H9 (cell line): ENCODE measurements around the gene GTF3C5. TPM values are rescaled to one million over a fixed set of nuclear protein-coding genes. Genes with fewer than 3 reads are reported as not detected.

Experiments used
- DNase-seq: peaks from one replicate; pipeline ENCODE4 v3.0.0-alpha.2; 2017
- H2AFZ ChIP-seq: one replicate; pipeline ENCODE4 v1.6.1; 2013; ENCODE audit warnings: mild to moderate bottlenecking, low read length, control low read depth, moderate library complexity
- H2AK5ac ChIP-seq: 2 replicates; pipeline ENCODE4 v1.6.1; 2013; ENCODE audit warnings: low read length, control low read depth, mixed read lengths; ENCODE audit not compliant: insufficient read length
- H2BK120ac ChIP-seq: one replicate; pipeline ENCODE4 v1.6.1; 2013; ENCODE audit warnings: low read depth, mild to moderate bottlenecking, low read length, control low read depth, inconsistent platforms; ENCODE audit not compliant: poor library complexity, severe bottlenecking
- H2BK12ac ChIP-seq: 2 replicates; pipeline ENCODE4 v1.6.1; 2013; ENCODE audit warnings: low read length, control low read depth, mixed read lengths, low read depth; ENCODE audit not compliant: insufficient read length
- H2BK15ac ChIP-seq: 2 replicates; pipeline ENCODE4 v1.6.1; 2013; ENCODE audit warnings: low read depth, low read length, control low read depth
- H2BK20ac ChIP-seq: one replicate; pipeline ENCODE4 v1.6.1; 2013; ENCODE audit warnings: low read depth, mild to moderate bottlenecking, low read length, control low read depth, inconsistent platforms; ENCODE audit not compliant: poor library complexity, severe bottlenecking
- H2BK5ac ChIP-seq: 2 replicates; pipeline ENCODE4 v1.6.1; 2013; ENCODE audit warnings: low read length, control low read depth, mixed read lengths; ENCODE audit not compliant: insufficient read length
- H3K14ac ChIP-seq: 2 replicates; pipeline ENCODE4 v1.6.1; 2013; ENCODE audit warnings: low read length, control low read depth; ENCODE audit not compliant: insufficient read depth
- H3K18ac ChIP-seq: 2 replicates; pipeline ENCODE4 v1.6.1; 2013; ENCODE audit warnings: low read depth, mild to moderate bottlenecking, mixed read lengths, low read length, control low read depth; ENCODE audit not compliant: insufficient read length
- H3K23ac ChIP-seq: 2 replicates; pipeline ENCODE4 v1.6.1; 2013; ENCODE audit warnings: low read length, control low read depth, mixed read lengths, low read depth; ENCODE audit not compliant: insufficient read length
- H3K23me2 ChIP-seq: 2 replicates; pipeline ENCODE4 v1.6.1; 2013; ENCODE audit warnings: low read depth, mild to moderate bottlenecking, mixed read lengths, low read length, control low read depth; ENCODE audit not compliant: insufficient read length, poor library complexity, severe bottlenecking
- H3K27ac ChIP-seq: 2 replicates; pipeline ENCODE4 v1.5.1; 2013; ENCODE audit warnings: low read length, control low read depth, mixed read lengths, low read depth; ENCODE audit not compliant: insufficient read length
- H3K27me3 ChIP-seq: 2 replicates; pipeline ENCODE4 v1.6.1; 2013; ENCODE audit warnings: low read length, control low read depth, inconsistent platforms; ENCODE audit not compliant: insufficient read depth
- H3K4ac ChIP-seq: 2 replicates; pipeline ENCODE4 v1.6.1; 2013; ENCODE audit warnings: low read depth, mild to moderate bottlenecking, control low read depth, inconsistent platforms, low read length, moderate library complexity
- H3K4me1 ChIP-seq: 2 replicates; pipeline ENCODE4 v1.6.1; 2013; ENCODE audit warnings: low read length, control low read depth, inconsistent platforms; ENCODE audit not compliant: insufficient read depth
- H3K4me2 ChIP-seq: 2 replicates; pipeline ENCODE4 v1.6.1; 2013; ENCODE audit warnings: low read length, control low read depth, mixed read lengths; ENCODE audit not compliant: insufficient read length, insufficient read depth
- H3K56ac ChIP-seq: 2 replicates; pipeline ENCODE4 v1.6.1; 2013; ENCODE audit warnings: low read depth, mild to moderate bottlenecking, mixed read lengths, low read length, control low read depth; ENCODE audit not compliant: insufficient read length
- H3K79me1 ChIP-seq: 2 replicates; pipeline ENCODE4 v1.6.1; 2013; ENCODE audit warnings: low read depth, mild to moderate bottlenecking, moderate library complexity, low read length, control low read depth, inconsistent platforms; ENCODE audit not compliant: insufficient read depth, poor library complexity, severe bottlenecking
- H3K79me2 ChIP-seq: 2 replicates; pipeline ENCODE4 v1.6.1; 2013; ENCODE audit warnings: low read length, control low read depth, inconsistent platforms; ENCODE audit not compliant: insufficient read depth
- H3K9ac ChIP-seq: 2 replicates; pipeline ENCODE4 v1.6.1; 2013; ENCODE audit warnings: low read length, control low read depth, mixed read lengths; ENCODE audit not compliant: insufficient read length; ENCODE audit errors: extremely low read depth
- H3K9me3 ChIP-seq: one replicate; pipeline ENCODE4 v1.6.1; 2013; ENCODE audit warnings: low read depth, low read length, inconsistent platforms; ENCODE audit not compliant: control insufficient read depth
- H3T11ph ChIP-seq: one replicate; pipeline ENCODE4 v1.6.1; 2013; ENCODE audit warnings: mild to moderate bottlenecking, low read length, control low read depth, inconsistent platforms
- H4K20me1 ChIP-seq: one replicate; pipeline ENCODE4 v1.6.1; 2013; ENCODE audit not compliant: control insufficient read depth, insufficient read length, insufficient read depth
- H4K5ac ChIP-seq: 2 replicates; pipeline ENCODE4 v1.6.1; 2013; ENCODE audit warnings: low read depth, mild to moderate bottlenecking, mixed read lengths, low read length, control low read depth; ENCODE audit not compliant: insufficient read length
- H4K8ac ChIP-seq: replicated peaks from 2 replicates; pipeline ENCODE4 v1.6.1; 2013; ENCODE audit warnings: low read length, control low read depth, mixed read lengths, low read depth; ENCODE audit not compliant: insufficient read length
- H4K91ac ChIP-seq: 2 replicates; pipeline ENCODE4 v1.6.1; 2013; ENCODE audit warnings: low read depth, mild to moderate bottlenecking, moderate library complexity, mixed read lengths, low read length, control low read depth; ENCODE audit not compliant: insufficient read length
- H3K27ac Mint-ChIP-seq, 3 experiments: 2 replicates in 2 of 3; 3 replicates in 1 of 3; pipeline ENCODE4 v1.8.0; 2020 to 2021; ENCODE audit warnings: mixed read lengths in 3 of 3, mild to moderate bottlenecking in 1 of 3, moderate library complexity in 1 of 3
- H3K27me3 Mint-ChIP-seq: 2 replicates; pipeline ENCODE4 v1.8.0; 2021; ENCODE audit warnings: low read depth, mild to moderate bottlenecking, moderate library complexity, mixed read lengths
- H3K36me3 Mint-ChIP-seq, 3 experiments: 2 replicates in 2 of 3; 3 replicates in 1 of 3; pipeline ENCODE4 v1.8.0; 2020 to 2021; ENCODE audit warnings: low read depth in 3 of 3, mixed read lengths in 3 of 3; ENCODE audit not compliant: insufficient read depth in 1 of 3
- H3K4me1 Mint-ChIP-seq, 2 experiments: 2 replicates each; pipeline ENCODE4 v1.8.0; 2020; ENCODE audit warnings: mixed read lengths in 2 of 2
- H3K4me3 Mint-ChIP-seq, 2 experiments: 2 replicates in 1 of 2; 3 replicates in 1 of 2; pipeline ENCODE4 v1.8.0; 2020 to 2021; ENCODE audit warnings: mild to moderate bottlenecking in 2 of 2, mixed read lengths in 2 of 2, moderate library complexity in 1 of 2
- H3K9me3 Mint-ChIP-seq, 2 experiments: 2 replicates in 1 of 2; 3 replicates in 1 of 2; pipeline ENCODE4 v1.8.0; 2020; ENCODE audit warnings: mild to moderate bottlenecking in 2 of 2, mixed read lengths in 2 of 2, moderate library complexity in 1 of 2
- CTCF ChIP-seq: fragments of 200-600 bp; sonication (generic); conservative IDR thresholded peaks from 3 replicates; pipeline ENCODE4 v1.8.0; 2021; ENCODE audit warnings: antibody characterized with exemption, mild to moderate bottlenecking
- WGBS: extraction: QIAGEN DNeasy Blood & Tissue Kit; methylation state at CpG from one replicate; pipeline ENCODE4 v1.1.7; 2013; ENCODE audit warnings: missing lambda C conversion rate, low lambda C conversion rate, mixed read lengths; ENCODE audit not compliant: insufficient read length; ENCODE audit errors: extremely low coverage; 5-methylcytosine and 5-hydroxymethylcytosine counted together
- total RNA-seq: library from RNA; stranded (reverse); gene quantifications from 2 replicates; pipeline ENCODE4 v1.2.1, GENCODE V29; 2021

GTF3C5 gene
- total RNA-seq, 1 experiment from 2014 or later = 88.9 TPM

- no peaks in the 10 kb centered on the region; the same call in 1 of the 2 replicates for H3K4me1 ChIP-seq
- no peak overlapping the region for H3K14ac ChIP-seq
- no peaks in the 10 kb centered on the region for H3K9me3 ChIP-seq
- Mint-ChIP-seq H3K27ac (no peak overlapping the region), H3K4me1 (peaks cover 9 to 13% of the 10 kb centered on the region in 2 experiments), H3K27me3 (peaks cover 20% of the 10 kb centered on the region), H3K9me3 (peaks cover 5 to 6% of the 10 kb centered on the region in 2 experiments; a peak in 3 of 5 replicates), H3K4me3 (no peak overlapping the region), H3K36me3 (peaks cover 0 to 5% (median 5%) of the 10 kb centered on the region in 3 experiments; a peak in 3 of 7 replicates)
- no peak overlapping the region for H2BK15ac ChIP-seq
- peaks cover 4% of the 10 kb centered on the region for H3K23me2 ChIP-seq
- H3K79me1 ChIP-seq = no peaks in the 10 kb centered on the region
- H4K91ac ChIP-seq = no peak overlapping the region
- H3K79me2 ChIP-seq = peaks cover 5% of the 10 kb centered on the region; the same call in 1 of the 2 replicates
- no peak for DNase-seq
- no peak overlapping the region for H3K9ac ChIP-seq
- no peak overlapping the region for H3K27ac ChIP-seq
- H4K5ac ChIP-seq = no peak overlapping the region
- H2AK5ac ChIP-seq = no peak overlapping the region
- H3K27me3 ChIP-seq = no peaks in the 10 kb centered on the region
- no peak overlapping the region for H3K23ac ChIP-seq
- H2BK120ac ChIP-seq = no peak overlapping the region
- H2BK12ac ChIP-seq = no peak overlapping the region
- H2BK20ac ChIP-seq = no peak overlapping the region
- H4K8ac ChIP-seq = no peak overlapping the region
- no CpG with 5 or more reads among the region's 5 CpGs for WGBS
- no peak overlapping the region for H3K56ac ChIP-seq
- H2BK5ac ChIP-seq = no peak overlapping the region
- no peak for TF ChIP-seq CTCF
- H3K18ac ChIP-seq = no peak overlapping the region
- H2AFZ ChIP-seq = no peak overlapping the region
- no peaks in the 10 kb centered on the region for H4K20me1 ChIP-seq
- no peak overlapping the region for H3K4ac ChIP-seq
- H3T11ph ChIP-seq = no peak overlapping the region
- no peak overlapping the region for H3K4me2 ChIP-seq
These were observed 3.7 kb upstream of the GTF3C5 start for GRCh38 chr9:133027134-133027533.
